Measurements from ENCODE around the gene PPIL6. TPM values are rescaled to one million over a fixed set of nuclear protein-coding genes. Genes with fewer than 3 reads are reported as not detected.

PPIL6 gene
- total RNA-seq = 0.22 and 0.60 TPM in 2 replicates

DNA sequence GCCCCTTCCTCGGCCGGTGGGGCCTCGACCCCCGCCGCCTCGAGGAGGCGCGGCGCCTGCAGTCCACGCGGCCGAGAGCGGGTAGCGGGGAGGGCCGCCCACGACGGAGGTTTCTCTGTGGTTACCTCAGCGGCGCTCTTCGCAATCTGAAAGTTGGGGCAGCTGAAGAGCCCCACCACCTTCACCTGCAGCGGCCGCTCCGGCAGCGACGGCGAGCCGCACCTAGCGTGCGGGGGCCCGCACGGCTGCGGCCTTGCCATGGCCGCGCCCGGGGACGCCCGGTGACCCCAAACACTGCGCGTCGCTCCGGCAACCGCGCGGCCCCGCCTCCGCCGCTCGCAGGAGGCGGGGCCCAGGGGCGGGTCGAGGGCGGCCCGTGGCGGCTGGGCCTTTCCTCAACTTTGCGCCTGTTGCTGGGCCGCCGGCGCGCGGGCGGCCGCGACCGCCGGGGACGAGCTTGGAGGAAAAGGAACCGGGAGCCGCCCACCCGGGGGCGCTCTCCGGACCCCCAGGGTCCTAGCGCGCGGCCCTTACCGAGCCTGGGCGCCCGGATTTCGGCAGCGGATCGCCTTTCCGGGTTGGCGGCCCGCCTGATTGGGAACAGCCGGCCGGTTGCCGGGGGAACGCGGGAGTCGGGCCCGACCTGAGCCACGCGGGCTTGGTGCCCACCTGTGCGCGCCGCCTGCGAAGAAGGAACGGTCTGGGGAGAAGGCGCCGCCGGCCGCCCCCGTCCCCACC lies at the start of gene PPIL6, which contains the start of gene SMPD2:
PPIL6 (minus strand) TSS at position 298 of the 738 bp plus-strand sequence; CDS start at position 260, 38 bp downstream.
SMPD2 (plus strand) TSS at position 394 of the 738 bp plus-strand sequence. CDS start 398 bp downstream, outside the sequence.
- peak; percentile 90 to 93 for DNase-seq (ENCODE audit: low read depth in 2 of 2)

DNA sequence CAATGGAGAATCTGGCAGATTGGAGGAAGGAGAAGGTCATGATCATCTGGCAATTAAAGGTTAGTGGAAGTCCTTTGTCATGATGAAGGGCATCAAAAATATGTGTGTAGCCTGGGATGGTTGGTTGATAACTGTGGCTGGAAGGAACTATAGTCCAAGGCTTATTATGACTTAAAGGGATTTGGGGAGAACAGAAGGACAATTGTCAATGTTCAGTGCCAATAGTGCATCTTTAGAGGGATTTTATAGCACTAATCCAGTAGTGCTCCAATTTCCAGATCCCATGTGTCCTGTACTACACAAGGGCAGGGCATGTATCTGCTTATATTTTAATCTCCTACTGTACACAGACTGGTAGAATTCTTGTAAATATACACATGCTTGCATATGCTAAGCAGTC lies 47.6 kb upstream of the PPIL6 start:
- DNase-seq (ENCODE audit: low read depth in 2 of 2) = no peak

DNA sequence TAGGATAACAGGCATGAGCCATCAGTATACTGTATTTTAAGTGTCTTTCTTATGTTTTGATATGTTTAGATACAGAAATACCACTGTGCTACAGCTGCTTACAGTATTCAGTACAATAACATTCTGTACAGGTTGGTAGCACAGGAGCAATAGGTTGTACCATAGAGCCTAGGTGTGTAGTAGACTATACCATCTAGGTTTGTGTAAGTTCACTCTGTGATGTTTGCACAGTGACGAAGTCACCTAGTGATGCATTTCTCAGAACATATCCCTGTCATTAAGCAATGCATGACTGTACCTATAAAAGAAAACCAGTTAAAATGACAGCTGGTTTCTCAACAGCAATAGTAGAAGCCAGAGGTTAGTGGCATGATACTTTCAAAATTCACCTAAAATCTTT lies 45.6 kb upstream of the PPIL6 start:
- no peak for DNase-seq (ENCODE audit: low read depth in 2 of 2)

DNA sequence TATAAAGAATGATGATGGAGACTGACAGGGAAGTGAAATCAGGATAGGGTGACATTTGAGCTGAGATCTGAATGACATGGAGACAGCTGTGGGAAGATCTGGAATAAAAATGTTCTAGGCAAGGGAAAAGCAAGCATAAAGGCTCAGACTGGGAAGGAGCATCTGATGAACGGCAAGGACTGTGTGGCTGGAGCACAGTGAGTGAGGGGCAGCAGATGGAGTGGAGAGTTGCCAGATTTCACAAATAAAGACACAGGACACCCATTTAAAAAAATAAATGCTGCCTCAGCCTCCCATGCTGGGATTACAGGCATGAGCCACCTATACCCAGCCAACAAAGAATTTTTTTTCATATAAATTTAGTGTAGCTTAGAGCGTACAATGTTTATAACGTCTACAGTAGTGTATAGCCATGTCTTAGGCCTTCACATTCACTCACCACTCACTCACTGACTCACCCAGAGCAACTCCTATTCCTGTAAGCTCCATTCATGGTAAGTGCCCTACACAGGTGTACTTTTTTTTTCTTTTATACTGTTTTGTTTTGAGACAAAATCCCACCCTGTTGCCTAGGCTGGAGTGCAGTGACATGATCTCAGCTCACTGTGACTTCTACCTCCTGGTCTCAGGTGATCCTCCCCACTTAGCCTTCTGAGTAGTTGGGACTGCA lies 45.0 kb upstream of the PPIL6 start:
- DNase-seq (ENCODE audit: low read depth in 2 of 2) = no peak

DNA sequence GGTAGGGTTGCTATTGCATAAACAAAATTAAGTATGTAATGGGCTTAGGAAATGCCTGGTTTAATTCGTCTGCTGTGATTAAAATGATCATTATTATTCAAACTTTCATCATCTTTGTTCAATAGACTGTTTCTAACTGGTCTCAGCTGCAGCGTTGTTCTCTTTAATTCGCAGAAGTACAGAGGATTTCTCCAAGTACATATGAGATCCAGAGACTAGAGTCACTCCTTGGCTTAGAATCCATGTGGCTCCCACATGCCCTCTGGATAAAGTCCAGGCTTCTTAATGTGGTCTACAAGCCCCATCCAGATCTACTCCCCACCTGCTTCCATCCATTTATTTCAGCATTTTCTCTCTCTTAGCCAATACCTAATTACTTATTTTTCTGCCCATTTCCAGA lies 43.7 kb upstream of the PPIL6 start:
- no peak for DNase-seq (ENCODE audit: low read depth in 2 of 2)

DNA sequence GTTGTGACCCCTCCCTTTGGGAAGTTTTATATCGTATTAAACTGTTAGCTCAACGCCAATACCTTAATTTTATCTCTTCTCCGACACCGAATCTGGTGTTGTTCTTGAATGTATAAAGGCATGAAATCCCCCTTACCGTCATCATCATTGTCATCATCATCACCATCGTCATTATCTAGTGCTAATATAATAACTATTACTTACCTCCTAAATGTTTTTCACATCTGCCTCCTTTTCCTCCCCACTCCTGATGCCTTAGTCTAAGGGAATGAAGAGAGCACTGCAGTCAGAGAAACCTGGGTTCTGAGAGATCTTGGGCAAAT lies 43.3 kb upstream of the PPIL6 start:
- no peak for DNase-seq (ENCODE audit: low read depth in 2 of 2)

DNA sequence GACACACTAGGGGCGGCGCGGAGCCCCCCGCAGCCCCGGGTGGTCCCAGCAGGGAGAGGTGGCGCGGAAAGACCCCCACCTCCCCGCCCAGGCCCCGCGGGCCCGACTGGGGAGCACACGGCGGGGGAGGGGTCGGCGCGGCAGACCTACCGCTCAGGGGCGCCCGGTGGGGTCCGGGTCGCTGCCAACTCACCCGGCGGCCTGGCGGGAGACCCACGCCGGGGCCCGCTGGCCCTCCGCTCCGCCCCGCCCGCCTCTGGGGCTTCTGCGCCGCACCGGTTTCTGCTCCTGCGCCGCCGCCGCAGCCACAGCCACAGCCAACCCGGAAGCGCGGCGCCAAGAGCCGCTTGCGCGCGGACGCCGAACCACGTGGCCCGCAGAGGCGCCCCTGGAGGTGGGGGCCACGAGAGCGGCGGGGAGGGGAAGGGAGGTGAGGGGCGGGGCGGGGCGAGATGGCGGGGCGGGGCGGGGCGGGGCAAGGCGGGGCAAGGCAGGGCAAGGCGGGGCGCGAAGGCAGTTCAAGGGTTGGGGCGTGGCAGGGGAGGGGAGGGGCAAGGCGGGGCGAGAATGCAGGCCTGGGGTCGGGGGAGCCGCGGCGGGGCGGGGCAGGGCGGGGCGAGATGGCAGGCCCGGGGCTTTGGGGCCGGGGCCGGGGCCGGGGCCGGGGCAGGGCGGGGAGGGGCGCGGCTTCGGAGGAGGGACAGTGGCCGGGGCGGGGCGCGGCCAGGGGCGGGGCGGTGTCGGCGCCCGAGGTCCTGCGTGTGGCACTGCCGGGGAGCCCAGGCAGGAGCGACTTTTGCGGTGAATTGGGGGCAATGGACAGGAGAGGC lies 42.7 kb upstream of the PPIL6 start, which contains the start of gene ZBTB24:
ZBTB24 (minus strand) TSS at position 315 of the 830 bp plus-strand sequence. CDS start 1,193 bp downstream, outside the sequence.
- DNase-seq (ENCODE audit: low read depth in 2 of 2) = peak; percentile 90

DNA sequence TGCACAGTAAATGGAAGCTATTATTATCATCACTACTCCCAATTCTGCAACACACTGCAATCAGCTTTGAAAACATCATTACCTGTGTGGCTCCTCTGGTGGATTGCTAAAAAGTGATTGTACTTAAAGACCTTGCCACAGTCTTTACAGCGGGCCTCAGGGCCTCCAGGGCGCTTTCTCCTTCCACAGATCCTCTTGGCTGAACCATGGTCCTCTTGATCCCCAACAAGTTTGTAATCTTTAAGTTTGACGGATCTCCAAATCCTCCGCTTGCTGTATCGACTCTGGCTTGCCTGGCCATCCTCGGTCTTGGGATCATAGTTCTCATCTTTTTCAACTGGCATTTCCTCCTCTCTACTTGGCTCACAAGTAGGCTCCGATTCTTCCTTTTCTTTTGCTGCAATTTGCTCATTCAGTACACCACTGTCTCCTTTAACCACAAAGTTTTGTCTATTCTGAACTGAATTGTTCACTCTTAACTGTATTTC lies 40.6 kb upstream of the PPIL6 start:
- DNase-seq (ENCODE audit: low read depth in 2 of 2) = no peak

DNA sequence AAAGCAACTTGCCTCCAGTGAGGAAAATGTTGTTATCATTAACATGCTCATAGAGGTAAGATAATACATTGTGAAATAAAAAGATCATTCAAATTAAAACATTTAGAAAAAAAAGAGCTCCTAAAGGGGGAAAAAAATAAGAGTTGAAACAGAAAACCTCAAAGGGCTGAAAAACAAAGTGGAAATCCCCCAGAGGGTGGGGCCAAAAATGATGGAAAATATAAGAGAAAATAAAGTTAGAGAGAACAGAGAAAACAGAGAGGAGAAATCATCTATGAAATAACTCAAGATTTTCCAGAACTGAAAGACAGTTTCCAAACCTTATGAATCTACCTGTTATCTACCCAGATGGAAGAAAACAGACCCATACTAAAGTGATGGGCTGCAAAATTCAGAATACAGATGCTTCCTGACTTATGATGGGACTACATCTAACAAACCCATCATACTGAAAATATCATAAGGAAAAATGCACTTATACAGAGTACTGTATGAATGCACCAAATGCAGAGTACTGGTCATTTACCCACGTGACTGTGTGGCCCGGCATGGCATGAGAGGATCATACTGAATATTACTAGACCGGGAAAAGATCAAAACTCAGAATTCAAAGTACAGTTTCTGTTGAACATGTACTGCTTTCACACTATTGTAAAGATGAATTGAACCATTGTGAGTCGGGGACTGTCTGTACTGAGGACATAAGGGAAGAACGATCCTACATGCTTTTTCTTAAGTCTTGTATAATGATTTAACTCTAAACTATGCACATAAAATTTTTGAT lies 38.6 kb upstream of the PPIL6 start:
- no peak for DNase-seq (ENCODE audit: low read depth in 2 of 2)

DNA sequence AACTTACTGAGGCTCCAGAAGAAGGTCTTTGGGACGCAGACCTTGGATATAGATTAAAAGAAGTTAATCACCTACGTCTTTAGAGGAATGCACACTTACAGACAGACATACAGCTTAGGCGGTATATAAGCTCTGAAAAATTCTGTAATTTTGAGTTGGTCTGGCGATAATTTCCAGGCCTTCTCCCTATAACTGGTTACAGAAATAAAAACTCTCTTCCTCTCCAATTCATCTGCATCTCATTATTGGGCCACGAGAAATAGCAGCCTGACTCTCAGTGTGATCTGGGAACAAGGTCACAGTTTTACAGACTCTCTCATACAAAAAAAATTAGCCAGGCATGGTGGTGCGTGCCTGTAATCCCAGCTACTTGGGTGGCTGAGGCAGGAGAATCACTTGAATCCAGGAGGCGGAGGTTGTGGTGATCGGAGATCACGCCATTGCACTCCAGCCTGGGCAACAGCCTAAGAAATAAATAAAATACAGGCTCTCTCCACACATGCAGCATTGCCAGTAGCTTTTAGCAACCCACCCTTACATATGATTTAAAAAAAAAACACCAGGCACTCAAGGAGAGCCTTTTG lies 37.9 kb upstream of the PPIL6 start:
- DNase-seq (ENCODE audit: low read depth in 2 of 2) = no peak

DNA sequence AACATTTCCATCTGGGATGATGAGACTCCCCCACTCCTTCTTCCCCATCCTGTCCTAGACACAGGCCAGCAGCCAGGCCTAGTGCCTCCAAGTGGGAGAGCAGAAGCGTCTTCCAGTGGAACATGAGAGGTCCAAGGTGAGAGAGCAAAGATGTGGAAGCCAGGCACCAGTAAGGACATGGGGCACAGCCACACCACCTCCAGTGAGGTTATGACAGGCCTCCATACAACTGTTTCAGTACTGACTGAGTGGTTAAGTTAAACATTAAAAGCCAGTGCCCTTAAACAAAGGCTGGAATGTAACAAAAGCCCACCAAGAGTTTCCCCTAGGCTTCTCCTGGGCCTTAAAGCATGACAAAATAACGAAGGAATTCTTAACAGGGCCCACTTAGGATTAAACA lies 37.3 kb upstream of the PPIL6 start:
- no peak for DNase-seq (ENCODE audit: low read depth in 2 of 2)

DNA sequence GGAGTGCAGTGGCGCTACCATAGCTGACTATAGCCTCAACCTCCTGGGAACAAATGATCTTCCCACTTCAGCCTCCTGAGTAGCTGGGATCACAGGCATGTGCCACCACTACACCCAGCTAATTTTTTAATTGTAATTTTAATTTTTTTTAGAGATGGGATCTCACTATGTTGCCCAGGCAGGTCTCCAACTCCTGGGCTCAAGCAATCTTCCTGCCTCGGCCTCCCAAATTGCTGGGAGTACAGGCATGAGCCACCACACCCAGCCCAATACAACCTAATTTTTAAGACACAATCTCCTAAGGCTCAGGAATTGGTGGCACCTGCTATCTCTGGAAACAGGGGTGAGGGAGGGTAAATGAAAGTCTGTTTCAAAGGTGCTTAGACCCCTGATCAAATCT lies 36.8 kb upstream of the PPIL6 start:
- no peak for DNase-seq (ENCODE audit: low read depth in 2 of 2)

DNA sequence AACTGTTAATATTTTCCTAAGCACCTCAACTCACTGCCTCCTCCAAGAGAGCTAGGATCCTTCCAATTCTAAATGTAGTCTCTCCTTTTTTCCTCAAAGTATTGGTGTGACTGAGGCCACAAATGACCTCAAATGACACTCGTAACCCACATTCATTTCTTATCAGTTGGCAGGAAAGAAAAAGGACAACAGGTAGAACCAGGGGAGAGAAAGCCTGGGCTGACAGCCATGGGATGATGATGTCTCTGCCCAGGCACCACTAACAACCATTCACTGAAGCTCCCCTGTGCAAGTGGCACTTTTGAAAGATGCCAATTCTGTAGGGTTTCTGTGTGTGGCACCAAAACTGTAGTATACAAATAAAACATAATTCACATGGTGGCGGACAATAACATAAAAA lies 35.2 kb upstream of the PPIL6 start:
- no peak for DNase-seq (ENCODE audit: low read depth in 2 of 2)

DNA sequence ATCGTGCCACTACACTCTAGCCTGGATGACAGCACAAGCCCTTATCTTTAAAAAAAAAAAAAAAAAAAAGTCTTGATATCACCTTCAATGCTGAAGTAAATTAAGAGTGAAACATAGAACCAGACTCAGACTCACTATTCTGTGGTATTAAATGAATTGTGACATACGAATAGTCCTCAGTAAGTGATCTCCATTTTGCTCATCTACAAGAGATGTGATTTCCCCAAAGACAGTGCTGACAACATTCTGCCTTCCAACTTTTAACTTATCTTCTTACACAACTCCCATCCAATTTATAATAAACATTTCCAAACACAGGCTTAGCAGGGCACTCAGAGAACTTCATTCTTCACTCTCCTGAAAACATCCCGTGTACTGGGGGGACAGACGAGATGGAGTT lies 34.6 kb upstream of the PPIL6 start:
- DNase-seq (ENCODE audit: low read depth in 2 of 2) = no peak

DNA sequence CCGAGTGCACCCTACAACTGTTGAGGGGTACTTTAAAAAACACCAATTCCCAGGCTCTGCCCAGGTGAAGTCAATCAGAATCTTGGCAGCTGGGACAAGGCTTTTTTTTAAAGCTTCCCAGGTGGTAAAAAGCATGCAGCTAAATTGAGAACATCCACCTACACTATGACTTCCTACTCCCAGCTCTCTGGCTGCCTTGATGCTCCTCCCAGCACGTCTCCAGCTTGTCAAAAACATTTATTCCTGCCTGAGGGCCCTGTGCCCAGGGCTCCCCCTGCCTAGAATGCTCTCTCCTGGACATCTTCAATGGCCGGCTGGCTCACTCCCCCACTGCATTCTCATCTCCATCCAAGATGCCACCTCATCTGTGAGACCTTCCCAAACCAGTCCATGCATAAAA lies 32.7 kb upstream of the PPIL6 start:
- no peak for DNase-seq (ENCODE audit: low read depth in 2 of 2)

DNA sequence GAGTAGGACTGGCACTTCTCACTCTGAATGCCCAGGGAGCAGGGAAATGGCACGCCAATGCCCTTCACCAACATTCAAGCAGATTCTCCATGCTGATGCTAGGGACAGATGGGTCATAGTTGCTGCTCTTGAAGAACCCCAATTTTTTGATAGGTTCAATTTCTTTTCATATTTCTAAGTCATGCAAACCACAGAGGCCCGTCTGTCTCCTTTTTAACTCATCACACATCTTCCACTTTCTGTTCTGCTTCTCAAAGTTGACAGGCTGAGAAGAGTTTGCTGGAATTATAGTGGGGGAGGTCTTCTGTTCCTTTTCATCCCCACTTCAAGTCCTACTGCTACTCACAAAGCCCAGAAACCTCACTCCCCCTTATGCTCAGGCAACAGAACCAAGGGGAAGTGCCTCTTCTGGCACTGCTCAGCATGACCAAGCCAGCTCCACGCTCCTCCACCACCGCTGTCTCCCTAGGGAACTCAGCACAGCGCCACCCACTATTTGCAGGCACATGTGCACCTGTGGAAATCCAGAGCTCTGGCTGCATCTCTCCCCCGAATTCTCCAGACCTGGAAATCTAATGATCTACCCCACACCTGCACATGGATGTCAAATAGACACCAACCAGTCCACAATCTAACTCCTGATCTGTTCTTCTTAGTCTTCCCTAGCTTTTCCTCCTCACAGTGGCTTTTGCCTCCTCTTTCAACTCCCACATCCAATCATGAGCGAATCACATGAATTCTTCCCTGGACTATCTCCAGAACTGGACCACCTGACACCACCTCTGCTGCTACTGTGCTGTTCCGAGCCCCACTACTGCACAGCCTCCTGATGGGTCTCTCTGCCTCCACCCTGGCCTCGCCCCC lies 31.9 kb upstream of the PPIL6 start:
- DNase-seq (ENCODE audit: low read depth in 2 of 2) = no peak

DNA sequence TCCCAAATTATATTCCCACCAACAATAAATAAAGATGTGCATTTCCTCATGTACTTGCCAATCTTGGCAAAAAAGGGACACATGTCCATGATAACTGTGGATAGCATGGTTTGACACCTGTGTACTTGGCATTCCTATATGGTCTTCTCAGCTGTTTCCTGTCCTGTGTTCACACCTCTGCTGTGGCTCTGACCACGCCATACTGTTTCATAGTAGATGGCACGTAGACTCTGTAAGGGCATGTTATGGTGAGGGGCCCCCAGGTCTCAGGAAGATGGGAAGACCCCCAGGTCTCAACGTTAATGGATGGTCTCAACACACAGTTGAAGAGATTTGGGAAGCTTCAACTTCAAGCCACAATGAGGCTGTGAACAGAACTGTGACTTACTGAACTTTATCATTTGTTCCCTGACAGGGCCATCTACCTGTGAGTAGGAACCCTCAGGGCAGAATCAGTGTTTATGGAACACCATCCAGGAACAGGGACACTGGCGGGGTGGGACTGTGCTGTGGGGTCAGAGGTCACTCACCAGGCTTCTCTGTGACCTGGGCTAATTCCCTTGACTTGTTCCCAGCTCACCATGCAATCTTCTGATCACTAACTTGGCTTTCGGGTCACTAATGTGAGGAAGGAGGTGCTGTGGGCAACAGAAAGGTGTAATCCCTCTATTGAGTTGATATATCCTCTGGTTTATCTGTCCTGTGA lies 30.8 kb upstream of the PPIL6 start:
- DNase-seq (ENCODE audit: low read depth in 2 of 2) = no peak

DNA sequence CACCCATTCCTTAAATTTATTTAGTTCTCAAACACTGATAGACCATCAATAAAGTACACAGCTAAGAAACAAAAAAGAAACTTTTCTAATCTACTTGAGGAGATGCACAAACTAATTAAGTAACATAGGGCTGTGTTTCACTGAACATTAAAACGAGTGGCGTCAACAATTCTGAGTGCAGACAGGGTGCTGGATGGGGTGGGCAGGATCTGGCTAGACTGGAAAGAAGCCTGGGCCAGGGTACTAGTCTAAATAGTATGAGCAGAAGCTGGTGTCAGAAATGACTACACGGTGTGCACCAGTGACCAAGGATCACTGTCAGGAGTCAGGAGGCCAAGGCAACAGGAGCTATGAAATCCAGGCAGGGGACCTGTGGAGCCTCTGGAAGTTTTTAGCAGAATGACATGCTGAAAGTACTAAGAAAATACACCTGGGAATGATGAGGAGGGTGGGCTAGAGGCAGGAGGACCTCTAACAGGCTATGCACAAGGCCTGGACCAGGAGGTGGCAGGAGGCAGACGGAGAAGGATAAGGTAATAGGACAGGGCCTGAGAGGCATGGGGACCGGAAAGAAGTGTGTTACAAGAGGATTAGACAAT lies 29.3 kb upstream of the PPIL6 start:
- DNase-seq (ENCODE audit: low read depth in 2 of 2) = no peak

DNA sequence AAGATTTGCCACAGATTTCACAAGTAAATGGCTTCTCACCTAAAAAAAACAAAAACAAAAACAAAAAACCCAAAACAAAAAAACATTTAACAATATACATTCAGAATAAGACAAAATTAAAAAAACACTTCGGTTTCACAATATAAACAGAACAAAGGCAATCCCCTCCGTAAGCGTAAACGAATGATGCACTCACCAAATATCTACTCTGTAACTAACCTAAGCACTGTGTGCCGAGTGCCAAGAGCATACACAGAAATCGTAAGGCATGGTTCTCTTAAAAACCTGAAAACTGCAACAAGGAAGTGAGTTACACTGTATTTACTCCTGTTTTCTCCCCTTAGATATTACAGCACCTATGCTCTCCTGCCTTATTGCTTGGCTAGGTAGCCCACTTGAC lies 27.3 kb upstream of the PPIL6 start:
- no peak for DNase-seq (ENCODE audit: low read depth in 2 of 2)

Measured in lung microvascular endothelial cell (primary cell).